Endothelial cell (in vitro differentiated cells): ENCODE data around the gene GPR137B. TPM values are rescaled to one million over a fixed set of nuclear protein-coding genes. Genes with fewer than 3 reads are reported as not detected.

Experiments
- DNase-seq: peaks from one replicate; pipeline ENCODE4 v3.0.0; 2021; ENCODE audit warnings: low spot score
- H3K27ac Mint-ChIP-seq: one replicate; pipeline ENCODE4 v1.8.0; 2021; ENCODE audit warnings: mixed read lengths, inconsistent platforms; ENCODE audit not compliant: unreplicated experiment
- H3K27me3 Mint-ChIP-seq: one replicate; pipeline ENCODE4 v1.8.0; 2021; ENCODE audit warnings: mild to moderate bottlenecking, moderate library complexity, mixed read lengths, inconsistent platforms; ENCODE audit not compliant: unreplicated experiment
- H3K36me3 Mint-ChIP-seq: one replicate; pipeline ENCODE4 v1.8.0; 2021; ENCODE audit warnings: mild to moderate bottlenecking, low read depth, mixed read lengths, inconsistent platforms; ENCODE audit not compliant: unreplicated experiment
- H3K4me1 Mint-ChIP-seq: one replicate; pipeline ENCODE4 v1.8.0; 2021; ENCODE audit warnings: mild to moderate bottlenecking, mixed read lengths, inconsistent platforms; ENCODE audit not compliant: unreplicated experiment
- H3K4me3 Mint-ChIP-seq: one replicate; pipeline ENCODE4 v1.8.0; 2021; ENCODE audit warnings: mild to moderate bottlenecking, mixed read lengths, inconsistent platforms; ENCODE audit not compliant: unreplicated experiment
- H3K9me3 Mint-ChIP-seq: one replicate; pipeline ENCODE4 v1.8.0; 2021; ENCODE audit warnings: mixed read lengths, inconsistent platforms; ENCODE audit not compliant: unreplicated experiment
- total RNA-seq: library from RNA; stranded (reverse); fragmentation: NEBNext Ultra II Directional; extraction: Animal tissue kit (Norgen Biotek cat#: 25700); gene quantifications from one replicate; pipeline ENCODE4 v1.2.1, GENCODE V29; 2021; ENCODE audit not compliant: unreplicated experiment
- TF ChIP-seq, protein P1 (sequence below): fragments of 200-600 bp; sonication (generic); IDR thresholded peaks from one replicate; pipeline ENCODE4 v1.5.0; 2021; ENCODE audit warnings: antibody characterized with exemption; ENCODE audit not compliant: unreplicated experiment

Gene GPR137B
- total RNA-seq, 1 donor from 2014 or later = 18.2 TPM

DNA sequence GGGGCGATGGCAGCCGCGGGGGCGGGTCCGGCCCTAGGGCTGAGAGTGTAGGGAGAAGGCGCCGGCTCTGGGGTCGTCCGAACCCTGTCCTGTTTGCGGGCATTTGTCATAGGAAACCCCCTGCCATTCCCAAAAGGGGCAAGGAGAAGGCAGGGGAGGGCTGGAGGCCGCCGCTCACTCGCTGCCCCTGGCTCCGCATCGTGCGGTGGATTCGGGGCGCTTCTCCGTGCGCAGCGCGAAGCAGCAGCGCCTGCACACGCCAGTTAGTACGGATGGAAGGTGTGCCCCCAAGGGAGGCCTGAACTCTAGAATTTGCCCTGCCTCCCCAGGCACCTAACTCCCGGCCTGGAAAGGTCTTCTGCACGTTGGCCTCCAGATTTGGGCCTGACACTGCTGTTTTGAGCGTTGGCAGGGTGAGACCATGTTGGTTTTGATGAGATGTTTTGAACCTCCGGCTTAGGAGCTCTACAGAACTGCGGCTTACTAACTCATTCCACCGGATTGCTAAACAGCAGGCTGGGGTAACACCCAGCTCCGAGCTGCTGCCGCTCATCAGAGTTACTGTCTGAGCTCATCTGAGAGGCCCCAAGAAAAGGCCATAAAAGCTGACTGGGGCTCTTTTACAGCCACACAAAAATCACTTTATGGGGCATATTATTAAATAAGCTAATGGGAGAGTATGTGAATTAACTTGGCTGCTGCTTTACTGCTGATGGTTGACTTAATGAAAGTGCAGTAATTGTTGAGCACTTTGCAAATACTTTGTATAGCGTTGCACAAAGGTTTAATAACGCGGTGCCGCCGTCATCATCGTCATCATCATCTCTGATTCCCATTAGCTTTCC, 987 bp downstream of the GPR137B start:
- peak overlapping the region; percentile 99 for H3K4me3 Mint-ChIP-seq
- no peak overlapping the region for H3K27ac Mint-ChIP-seq
- TF ChIP-seq, protein P1, sequence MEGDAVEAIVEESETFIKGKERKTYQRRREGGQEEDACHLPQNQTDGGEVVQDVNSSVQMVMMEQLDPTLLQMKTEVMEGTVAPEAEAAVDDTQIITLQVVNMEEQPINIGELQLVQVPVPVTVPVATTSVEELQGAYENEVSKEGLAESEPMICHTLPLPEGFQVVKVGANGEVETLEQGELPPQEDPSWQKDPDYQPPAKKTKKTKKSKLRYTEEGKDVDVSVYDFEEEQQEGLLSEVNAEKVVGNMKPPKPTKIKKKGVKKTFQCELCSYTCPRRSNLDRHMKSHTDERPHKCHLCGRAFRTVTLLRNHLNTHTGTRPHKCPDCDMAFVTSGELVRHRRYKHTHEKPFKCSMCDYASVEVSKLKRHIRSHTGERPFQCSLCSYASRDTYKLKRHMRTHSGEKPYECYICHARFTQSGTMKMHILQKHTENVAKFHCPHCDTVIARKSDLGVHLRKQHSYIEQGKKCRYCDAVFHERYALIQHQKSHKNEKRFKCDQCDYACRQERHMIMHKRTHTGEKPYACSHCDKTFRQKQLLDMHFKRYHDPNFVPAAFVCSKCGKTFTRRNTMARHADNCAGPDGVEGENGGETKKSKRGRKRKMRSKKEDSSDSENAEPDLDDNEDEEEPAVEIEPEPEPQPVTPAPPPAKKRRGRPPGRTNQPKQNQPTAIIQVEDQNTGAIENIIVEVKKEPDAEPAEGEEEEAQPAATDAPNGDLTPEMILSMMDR = no peak
- peaks cover 12% of the 10 kb centered on the region for H3K36me3 Mint-ChIP-seq
- peaks cover 29% of the 10 kb centered on the region for H3K4me1 Mint-ChIP-seq
- H3K9me3 Mint-ChIP-seq = no peaks in the 10 kb centered on the region
- H3K27me3 Mint-ChIP-seq = peaks cover 9% of the 10 kb centered on the region
- DNase-seq = peak; percentile 15

DNA sequence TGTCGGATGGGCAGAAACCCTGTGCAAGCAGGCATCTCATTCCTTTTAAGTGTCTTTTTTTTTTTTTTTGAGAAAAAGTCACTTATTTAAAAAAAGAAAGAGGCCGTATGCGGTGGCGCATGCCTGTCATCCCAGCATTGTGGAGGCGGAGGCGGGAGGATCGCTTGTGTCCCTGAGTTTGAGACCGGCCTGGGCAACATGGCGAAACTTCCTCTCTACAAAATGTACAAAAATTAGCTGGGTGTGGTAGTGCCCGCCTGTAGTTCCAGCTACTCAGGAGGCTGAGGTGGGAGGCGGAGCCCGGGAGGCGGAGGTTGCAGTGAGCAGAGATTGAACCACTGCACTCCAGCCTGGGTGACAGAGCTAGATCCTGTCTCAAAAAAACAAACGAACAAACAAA, 1.7 kb downstream of the GPR137B start:
- H3K36me3 Mint-ChIP-seq = peaks cover 12% of the 10 kb centered on the region
- H3K9me3 Mint-ChIP-seq = no peaks in the 10 kb centered on the region
- TF ChIP-seq, protein P1 = no peak
- no peak overlapping the region for H3K27ac Mint-ChIP-seq
- H3K4me3 Mint-ChIP-seq = peak overlapping the region; percentile 99
- peaks cover 29% of the 10 kb centered on the region for H3K4me1 Mint-ChIP-seq
- H3K27me3 Mint-ChIP-seq = peaks cover 9% of the 10 kb centered on the region
- DNase-seq = no peak

DNA sequence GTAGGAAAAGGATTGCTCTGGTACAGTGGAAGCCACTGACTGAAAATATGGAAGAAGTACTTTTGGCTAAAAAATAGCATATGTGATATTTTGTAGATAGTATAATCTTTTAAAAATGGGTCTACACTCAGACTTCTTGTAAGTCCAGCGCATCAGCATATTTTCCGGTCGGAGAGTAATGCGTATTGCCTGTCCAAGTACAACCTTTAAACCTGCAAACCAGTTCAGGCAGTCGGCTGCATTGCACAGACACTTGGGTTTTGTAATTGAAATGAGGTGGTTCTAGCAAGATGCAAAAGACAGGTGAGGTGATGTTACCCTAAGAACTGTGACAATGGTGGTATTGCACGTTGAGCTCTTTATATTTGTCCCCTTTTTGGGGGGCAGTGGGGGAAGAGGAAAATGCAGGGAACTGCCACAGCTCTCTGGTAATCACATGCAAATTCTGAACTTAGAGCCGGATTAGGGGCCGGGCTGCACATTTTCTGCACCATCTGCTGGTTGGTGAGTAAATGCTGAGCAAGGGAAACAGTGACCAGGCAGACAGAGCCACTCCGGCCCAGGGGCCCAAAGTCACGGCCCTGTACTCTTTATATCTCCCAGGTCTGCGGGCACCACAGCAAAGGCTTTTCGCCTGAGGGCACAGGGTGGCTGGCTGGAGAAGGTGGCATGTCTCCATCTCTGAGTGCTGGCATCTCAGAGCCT, 2.3 kb downstream of the GPR137B start:
- Mint-ChIP-seq H3K27me3 (peaks cover 11% of the 10 kb centered on the region), H3K4me3 (peak overlapping the region; percentile 99)

DNA sequence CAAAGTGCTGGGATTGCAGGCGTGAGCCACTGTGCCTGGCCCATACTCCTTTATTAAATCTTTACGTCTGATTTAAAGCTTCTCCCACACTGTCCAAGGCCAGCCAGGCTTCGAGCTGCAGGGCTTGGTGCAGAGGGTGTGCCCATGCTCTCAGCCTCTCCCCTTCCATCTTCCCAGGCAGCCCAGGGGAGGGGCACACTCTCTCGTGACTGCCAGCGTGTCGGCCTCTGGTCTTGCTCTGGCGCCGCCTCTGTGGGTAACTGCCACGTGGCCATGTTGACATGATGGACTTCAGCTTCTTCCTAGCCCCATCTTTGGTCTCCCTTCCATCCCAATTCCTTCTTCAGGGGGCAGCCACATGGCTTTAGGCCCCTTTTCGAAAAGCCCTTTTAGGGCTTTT, 4.7 kb downstream of the GPR137B start:
- DNase-seq = no peak
- TF ChIP-seq, protein P1 = no peak
- H3K27ac Mint-ChIP-seq = peak overlapping the region; percentile 9
- peaks cover 13% of the 10 kb centered on the region for H3K27me3 Mint-ChIP-seq
- H3K9me3 Mint-ChIP-seq = no peaks in the 10 kb centered on the region
- H3K4me1 Mint-ChIP-seq = peaks cover 29% of the 10 kb centered on the region
- peaks cover 16% of the 10 kb centered on the region for H3K36me3 Mint-ChIP-seq
- H3K4me3 Mint-ChIP-seq = no peak overlapping the region

More for the DNA sequence above, 2.3 kb downstream of the GPR137B start:
- Mint-ChIP-seq H3K4me1 (peaks cover 32% of the 10 kb centered on the region), H3K27ac (no peak overlapping the region), H3K9me3 (no peaks in the 10 kb centered on the region), H3K36me3 (peaks cover 12% of the 10 kb centered on the region)
- TF ChIP-seq, protein P1 = no peak
- DNase-seq = no peak
